Tibial nerve (tissue), 3 donors: ENCODE results near the gene RGS3.

ENCODE experiments used
- CTCF ChIP-seq, 5 experiments: fragments of 200-600 bp in 3 of 5; fragments of 450-650 bp in 2 of 5; sonication (generic) in 3 of 5; IDR thresholded peaks; one replicate each; pipeline ENCODE4 v1.5.1; 2016 to 2019; ENCODE audit warnings: antibody characterized with exemption in 5 of 5, mild to moderate bottlenecking in 3 of 5, moderate library complexity in 2 of 5
- POLR2A ChIP-seq, 2 donors: fragments of 450-650 bp; IDR thresholded peaks; one replicate each; pipeline ENCODE4 v1.6.1; 2017; ENCODE audit warnings: antibody characterized with exemption in 2 of 2, mild to moderate bottlenecking in 2 of 2, moderate library complexity in 2 of 2

GRCh38 chr9:113612216-113612747, 148.8 kb downstream of the RGS3 start:
- no peak for TF ChIP-seq CTCF (IDR thresholded peaks at IDR 0.05)
- no peak for TF ChIP-seq POLR2A (IDR thresholded peaks at IDR 0.05)
